GM19238 (cell line): ENCODE results near the gene CACNB2.
A peak's percentile ranks its signal among the peaks of the same experiment; 100 is the strongest.

ENCODE experiments used
- DNase-seq: peaks from one replicate; pipeline ENCODE4 v3.0.0; 2011; ENCODE audit warnings: low spot score; ENCODE audit not compliant: insufficient read length

Gene CACNB2

GRCh38 chr10:18446205-18446604, 306.0 kb downstream of the CACNB2 start:
- DNase-seq = no peak

- no peak for DNase-seq
Observed at GRCh38 chr10:18449611-18450026, 309.4 kb downstream of the CACNB2 start.

- no peak for DNase-seq
Observed at GRCh38 chr10:18450298-18450697, 310.1 kb downstream of the CACNB2 start.

GRCh38 chr10:18455086-18455884, 315.1 kb downstream of the CACNB2 start:
- no peak for DNase-seq

- peak; percentile 37 for DNase-seq
Observed at GRCh38 chr10:18456984-18457383, 316.8 kb downstream of the CACNB2 start.

GRCh38 chr10:18460032-18460431, 319.8 kb downstream of the CACNB2 start:
- no peak for DNase-seq

GRCh38 chr10:18463673-18464211, 323.5 kb downstream of the CACNB2 start:
- no peak for DNase-seq

GRCh38 chr10:18469125-18469524, 328.9 kb downstream of the CACNB2 start:
- DNase-seq = no peak

GRCh38 chr10:18472977-18473376, 332.8 kb downstream of the CACNB2 start:
- no peak for DNase-seq

- no peak for DNase-seq
Observed at GRCh38 chr10:18473424-18474117, 333.3 kb downstream of the CACNB2 start.

- no peak for DNase-seq
Observed at GRCh38 chr10:18474118-18474455, 333.9 kb downstream of the CACNB2 start.

GRCh38 chr10:18476076-18476647, 335.9 kb downstream of the CACNB2 start:
- DNase-seq = no peak

- no peak for DNase-seq
Observed at GRCh38 chr10:18478354-18478753, 338.1 kb downstream of the CACNB2 start.

GRCh38 chr10:18479502-18479901, 339.3 kb downstream of the CACNB2 start:
- no peak for DNase-seq

GRCh38 chr10:18483516-18484186, 343.4 kb downstream of the CACNB2 start:
- DNase-seq = no peak

- no peak for DNase-seq
Observed at GRCh38 chr10:18486438-18486837, 346.2 kb downstream of the CACNB2 start.

- no peak for DNase-seq
Observed at GRCh38 chr10:18490755-18491154, 350.5 kb downstream of the CACNB2 start.

- no peak for DNase-seq
Observed at GRCh38 chr10:18497806-18498369, 357.7 kb downstream of the CACNB2 start.

GRCh38 chr10:18498998-18499397, 358.8 kb downstream of the CACNB2 start:
- DNase-seq = no peak

- no peak for DNase-seq
Observed at GRCh38 chr10:18500576-18500975, 360.4 kb downstream of the CACNB2 start.

- DNase-seq = peak; percentile 18
Observed at GRCh38 chr10:18501198-18501597, 361.0 kb downstream of the CACNB2 start.
